Measurements from ENCODE around the gene SLC25A22. TPM values are rescaled to one million over a fixed set of nuclear protein-coding genes. Genes with fewer than 3 reads are reported as not detected.
A peak's percentile ranks its signal among the peaks of the same experiment; 100 is the strongest.

The SLC25A22 gene
- total RNA-seq, 1 experiment from 2014 or later, result 24.6 TPM

GRCh38 chr11:824942-825341 is 26.9 kb upstream of the SLC25A22 start:
- H3K4me1 ChIP-seq (replicated peaks; ENCODE audit: insufficient read depth), result peaks cover 33% of the 10 kb centered on the region
- intact Hi-C loops (cut with micrococcal nuclease; ENCODE audit: unreplicated experiment), result no loop called here
- no peaks in the 10 kb centered on the region for H3K27me3 ChIP-seq (ENCODE audit: insufficient read depth, low read depth)
- H2AFZ ChIP-seq, result no peak overlapping the region
- BruUV-seq (replicated peaks), result no TSS peak
- ChIA-PET CTCF (no interaction called here), POLR2A (ENCODE audit: unreplicated experiment) (no interaction called here)
- H3K4me2 ChIP-seq, result peak overlapping the region; percentile 84
- H3K27ac ChIP-seq, result no peak overlapping the region
- peaks cover 19% of the 10 kb centered on the region for H3K79me2 ChIP-seq (ENCODE audit: low read depth)
- peak in 1 of 2 experiments; percentile 0 for DNase-seq
- H3F3A ChIP-seq (ENCODE audit: insufficient read depth, low read depth), result peaks cover 14% of the 10 kb centered on the region; the same call in 1 of the 2 replicates
- H3K36me3 ChIP-seq (ENCODE audit: low read depth), result no peaks in the 10 kb centered on the region
- H3K9me3 ChIP-seq (ENCODE audit: insufficient read depth, low read depth), result no peaks in the 10 kb centered on the region
- H3K9me2 ChIP-seq (ENCODE audit: insufficient read depth), result no peaks in the 10 kb centered on the region
- H4K20me1 ChIP-seq (ENCODE audit: insufficient read depth), result peaks cover 26% of the 10 kb centered on the region
- TF ChIP-seq EZH2 (IDR thresholded peaks at IDR 0.05; ENCODE audit: low read depth) (no peak), CTCF (conservative IDR thresholded peaks at IDR 0.05) (no peak)
- no peak overlapping the region for H3K4me3 ChIP-seq

GRCh38 chr11:824292-824880 is 26.3 kb upstream of the SLC25A22 start:
- Histone ChIP-seq H3F3A (ENCODE audit: insufficient read depth, low read depth) (peaks cover 14% of the 10 kb centered on the region; the same call in 1 of the 2 replicates), H3K9me2 (ENCODE audit: insufficient read depth) (no peaks in the 10 kb centered on the region), H3K27ac (no peak overlapping the region), H3K4me3 (no peak overlapping the region), H3K4me1 (replicated peaks; ENCODE audit: insufficient read depth) (peaks cover 33% of the 10 kb centered on the region), H3K27me3 (ENCODE audit: insufficient read depth, low read depth) (no peaks in the 10 kb centered on the region), H3K4me2 (no peak overlapping the region), H3K9me3 (ENCODE audit: insufficient read depth, low read depth) (no peaks in the 10 kb centered on the region), H3K79me2 (ENCODE audit: low read depth) (peaks cover 19% of the 10 kb centered on the region), H2AFZ (no peak overlapping the region), H4K20me1 (ENCODE audit: insufficient read depth) (peaks cover 26% of the 10 kb centered on the region), H3K36me3 (ENCODE audit: low read depth) (no peaks in the 10 kb centered on the region)
- ChIA-PET CTCF (no interaction called here), POLR2A (ENCODE audit: unreplicated experiment) (no interaction called here)
- no peak for DNase-seq
- TF ChIP-seq CTCF (conservative IDR thresholded peaks at IDR 0.05), result no peak
- intact Hi-C loops (cut with micrococcal nuclease; ENCODE audit: unreplicated experiment), result no loop called here
- BruUV-seq (replicated peaks), result no TSS peak

GRCh38 chr11:823441-824291 is 25.6 kb upstream of the SLC25A22 start:
- H3K27me3 ChIP-seq (ENCODE audit: insufficient read depth, low read depth), result no peaks in the 10 kb centered on the region
- no peak overlapping the region for H2AFZ ChIP-seq
- TF ChIP-seq EZH2 (IDR thresholded peaks at IDR 0.05; ENCODE audit: low read depth) (no peak), CTCF (conservative IDR thresholded peaks at IDR 0.05) (no peak)
- POLR2A ChIA-PET (ENCODE audit: unreplicated experiment), result no interaction called here
- H3K79me2 ChIP-seq (ENCODE audit: low read depth), result peaks cover 19% of the 10 kb centered on the region
- H3K4me3 ChIP-seq, result no peak overlapping the region
- no peaks in the 10 kb centered on the region for H3K36me3 ChIP-seq (ENCODE audit: low read depth)
- no peaks in the 10 kb centered on the region for H3K9me3 ChIP-seq (ENCODE audit: insufficient read depth, low read depth)
- H3K4me2 ChIP-seq, result no peak overlapping the region
- CTCF ChIA-PET, result no interaction called here
- BruUV-seq (replicated peaks), result no TSS peak
- peak in 1 of 2 experiments; percentile 2 for DNase-seq
- H4K20me1 ChIP-seq (ENCODE audit: insufficient read depth), result peaks cover 26% of the 10 kb centered on the region
- intact Hi-C loops (cut with micrococcal nuclease; ENCODE audit: unreplicated experiment), result no loop called here
- H3K27ac ChIP-seq, result no peak overlapping the region
- H3K9me2 ChIP-seq (ENCODE audit: insufficient read depth), result no peaks in the 10 kb centered on the region
- H3K4me1 ChIP-seq (replicated peaks; ENCODE audit: insufficient read depth), result peaks cover 33% of the 10 kb centered on the region
- peaks cover 19% of the 10 kb centered on the region; the same call in 1 of the 2 replicates for H3F3A ChIP-seq (ENCODE audit: insufficient read depth, low read depth)
